Stimulated activated CD8-positive, alpha-beta memory T cell treated with anti-CD3 and anti-CD28 coated beads, Interleukin-4, amount 100 ng/mL, for 4 hours (primary cell): ENCODE data around the gene GGT6.

Experiments used
- DNase-seq, 2 donors: peaks; one replicate each; pipeline ENCODE4 v3.0.0-alpha.2; 2020; ENCODE audit warnings: low read depth in 2 of 2, low spot score in 1 of 2

The GGT6 gene

GRCh38 chr17:4527134-4527533, 33.2 kb downstream of the GGT6 start:
- DNase-seq = no peak

GRCh38 chr17:4525691-4526397, 34.5 kb downstream of the GGT6 start:
- DNase-seq = no peak

- DNase-seq = no peak
Measured at GRCh38 chr17:4523946-4524345, 36.4 kb downstream of the GGT6 start.

- DNase-seq = no peak
Measured at GRCh38 chr17:4522661-4523060, 37.7 kb downstream of the GGT6 start.

- no peak for DNase-seq
Measured at GRCh38 chr17:4520894-4521600, 39.3 kb downstream of the GGT6 start.

- DNase-seq = no peak
Measured at GRCh38 chr17:4520060-4520893, 40.1 kb downstream of the GGT6 start.

- no peak for DNase-seq
Measured at GRCh38 chr17:4519361-4519788, 41.0 kb downstream of the GGT6 start.

- no peak for DNase-seq
Measured at GRCh38 chr17:4518901-4519300, 41.5 kb downstream of the GGT6 start.

- DNase-seq = no peak
Measured at GRCh38 chr17:4516735-4517134, 43.6 kb downstream of the GGT6 start.

- no peak for DNase-seq
Measured at GRCh38 chr17:4515501-4515900, 44.9 kb downstream of the GGT6 start.

- no peak for DNase-seq
Measured at GRCh38 chr17:4514779-4515178, 45.6 kb downstream of the GGT6 start.

GRCh38 chr17:4514206-4514605, 46.2 kb downstream of the GGT6 start:
- DNase-seq = no peak

GRCh38 chr17:4513113-4514032, 47.0 kb downstream of the GGT6 start:
- no peak for DNase-seq

GRCh38 chr17:4512156-4513112, 47.9 kb downstream of the GGT6 start:
- no peak for DNase-seq

GRCh38 chr17:4511199-4511932, 49.0 kb downstream of the GGT6 start:
- DNase-seq = no peak

- DNase-seq = no peak
Measured at GRCh38 chr17:4510618-4510941, 49.8 kb downstream of the GGT6 start.

GRCh38 chr17:4509923-4510617, 50.3 kb downstream of the GGT6 start:
- no peak for DNase-seq

- no peak for DNase-seq
Measured at GRCh38 chr17:4509401-4509800, 51.0 kb downstream of the GGT6 start.

GRCh38 chr17:4508207-4508606, 52.2 kb downstream of the GGT6 start:
- no peak for DNase-seq
